Mammary epithelial cell (primary cell): Measurements from ENCODE around the gene ADTRP.

Experiments used
- EZH2 ChIP-seq: IDR thresholded peaks from 2 replicates; pipeline ENCODE4 v1.6.1; 2012; ENCODE audit warnings: low read length, inconsistent platforms, borderline replicate concordance
- TF ChIP-seq, protein P1 (sequence below), 2 donors: IDR thresholded peaks in 1 of 2; conservative IDR thresholded peaks in 1 of 2; 2 replicates each; pipeline ENCODE4 v1.5.1; 2011 to 2012; ENCODE audit warnings: inconsistent platforms in 2 of 2, low read length in 2 of 2, mild to moderate bottlenecking in 2 of 2, control low read depth in 1 of 2, low read depth in 1 of 2; ENCODE audit not compliant: insufficient read depth in 1 of 2; ENCODE audit errors: extremely low read depth in 1 of 2

DNA sequence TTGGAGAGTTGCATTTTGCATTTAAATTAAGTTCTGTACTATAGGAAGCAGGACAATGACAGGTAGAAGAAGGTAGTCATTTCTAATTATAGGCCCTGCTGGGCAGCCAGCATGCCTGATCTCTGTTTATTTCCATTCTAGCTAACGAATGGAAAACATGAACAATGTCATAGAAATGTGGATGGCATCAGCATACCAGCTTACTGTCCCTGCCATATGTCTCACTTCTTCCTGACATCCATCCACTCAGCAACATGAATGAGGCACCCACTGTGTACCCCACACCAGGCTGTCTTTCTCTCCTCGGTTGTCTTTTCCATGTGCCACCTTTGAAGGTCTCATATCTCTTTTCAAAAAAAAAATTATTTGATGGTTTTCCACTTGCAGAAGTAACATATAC, 11.1 kb downstream of the ADTRP start:
- TF ChIP-seq, protein P1, sequence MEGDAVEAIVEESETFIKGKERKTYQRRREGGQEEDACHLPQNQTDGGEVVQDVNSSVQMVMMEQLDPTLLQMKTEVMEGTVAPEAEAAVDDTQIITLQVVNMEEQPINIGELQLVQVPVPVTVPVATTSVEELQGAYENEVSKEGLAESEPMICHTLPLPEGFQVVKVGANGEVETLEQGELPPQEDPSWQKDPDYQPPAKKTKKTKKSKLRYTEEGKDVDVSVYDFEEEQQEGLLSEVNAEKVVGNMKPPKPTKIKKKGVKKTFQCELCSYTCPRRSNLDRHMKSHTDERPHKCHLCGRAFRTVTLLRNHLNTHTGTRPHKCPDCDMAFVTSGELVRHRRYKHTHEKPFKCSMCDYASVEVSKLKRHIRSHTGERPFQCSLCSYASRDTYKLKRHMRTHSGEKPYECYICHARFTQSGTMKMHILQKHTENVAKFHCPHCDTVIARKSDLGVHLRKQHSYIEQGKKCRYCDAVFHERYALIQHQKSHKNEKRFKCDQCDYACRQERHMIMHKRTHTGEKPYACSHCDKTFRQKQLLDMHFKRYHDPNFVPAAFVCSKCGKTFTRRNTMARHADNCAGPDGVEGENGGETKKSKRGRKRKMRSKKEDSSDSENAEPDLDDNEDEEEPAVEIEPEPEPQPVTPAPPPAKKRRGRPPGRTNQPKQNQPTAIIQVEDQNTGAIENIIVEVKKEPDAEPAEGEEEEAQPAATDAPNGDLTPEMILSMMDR (conservative IDR thresholded peaks at IDR 0.05 in 1 of 2, IDR thresholded peaks at IDR 0.05 in 1 of 2; ENCODE audit: extremely low read depth in 1 of 2, insufficient read depth in 1 of 2, low read depth in 1 of 2, low read length in 2 of 2), result no peak
- TF ChIP-seq EZH2, result no peak
